GDM1 (cell line): ENCODE data around the gene KITLG.
"Not testable (repeated sequence)": the region's sequence is repeated elsewhere in the genome, so short reads cannot be mapped to it uniquely, and the experiment has no call there.

Source experiments
- DNase-seq: peaks from one replicate; lab custom pipeline; 2025; lab: John Stamatoyannopoulos, UW

KITLG gene

DNA sequence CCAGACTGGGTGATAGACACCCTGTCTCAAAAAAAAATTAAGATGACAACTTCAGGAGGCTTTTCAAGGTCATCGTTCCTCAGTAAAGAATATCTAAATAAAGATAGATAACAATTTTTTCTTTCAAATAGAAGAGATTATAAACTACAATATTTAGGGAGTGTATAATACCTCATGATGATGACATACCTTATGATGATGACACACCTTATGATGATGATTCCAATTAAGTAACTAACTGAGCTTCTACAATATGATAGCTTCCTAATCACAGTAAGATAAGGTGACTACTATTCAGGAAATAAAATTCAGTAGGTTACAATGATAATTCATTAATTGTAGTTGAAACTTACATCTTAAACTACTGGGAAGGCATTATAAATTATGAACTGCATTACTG is 40.4 kb downstream of the KITLG start:
- no peak for DNase-seq

- no peak for DNase-seq
Observed at GRCh38 chr12:88538697-88539096, 41.6 kb downstream of the KITLG start.

GRCh38 chr12:88538250-88538649 is 42.0 kb downstream of the KITLG start:
- no peak for DNase-seq

- DNase-seq = no peak
Observed at GRCh38 chr12:88530868-88531267, 49.4 kb downstream of the KITLG start.

- DNase-seq = no peak
Observed at GRCh38 chr12:88529531-88530488, 50.5 kb downstream of the KITLG start.

- no peak for DNase-seq
Observed at GRCh38 chr12:88522961-88523360, 57.3 kb downstream of the KITLG start.

GRCh38 chr12:88520436-88520820 is 59.8 kb downstream of the KITLG start:
- DNase-seq = no peak

DNA sequence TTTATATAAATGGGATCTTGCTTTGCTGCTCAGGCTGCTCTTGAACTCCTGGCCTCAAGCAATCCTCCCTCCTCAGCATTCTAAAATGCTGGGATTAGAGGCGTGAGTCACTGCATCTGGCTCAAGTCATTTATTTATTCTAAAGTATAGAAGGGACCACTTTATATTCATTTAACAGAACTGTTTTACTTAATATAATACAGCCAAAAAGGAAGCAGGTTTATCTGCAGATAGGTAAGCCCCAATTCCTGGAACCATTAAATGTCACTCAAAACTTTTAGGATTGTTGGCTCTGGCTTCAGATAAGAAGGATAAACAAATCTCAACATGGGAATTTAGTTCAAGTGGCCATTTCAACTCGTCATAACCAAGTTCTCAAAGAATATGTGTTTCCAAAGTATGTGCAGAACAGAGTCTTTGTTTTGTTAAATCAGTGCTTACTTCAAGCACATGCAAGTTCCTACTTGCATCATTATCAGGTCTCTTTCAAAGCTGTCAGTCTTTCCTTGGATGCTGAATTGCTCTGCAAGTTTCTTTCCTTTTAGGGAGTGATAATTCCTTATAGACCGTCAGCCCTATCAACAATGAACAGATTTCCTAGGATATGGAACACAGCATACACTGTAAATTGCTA is 60.4 kb downstream of the KITLG start:
- no peak for DNase-seq

- no peak for DNase-seq
Observed at GRCh38 chr12:88518863-88519403, 61.3 kb downstream of the KITLG start.

DNA sequence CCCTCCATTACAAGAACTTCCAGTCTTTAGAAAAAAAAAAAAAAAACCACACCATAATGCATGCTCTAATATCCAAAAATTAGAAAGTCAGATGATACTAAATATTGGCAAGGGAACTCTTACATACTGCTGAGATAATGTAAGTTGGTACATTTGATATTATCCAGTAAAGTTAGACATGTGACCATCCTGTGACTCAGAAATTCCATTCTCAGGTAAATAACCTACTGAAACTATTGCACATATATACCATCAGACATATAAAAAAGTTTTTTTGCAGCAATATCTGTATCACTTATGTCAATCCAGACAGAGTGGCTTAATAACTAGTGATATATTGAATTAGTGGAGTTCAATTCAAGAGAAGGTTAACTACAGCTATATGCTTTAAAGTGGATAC is 63.5 kb downstream of the KITLG start:
- no peak for DNase-seq

- no peak for DNase-seq
Observed at GRCh38 chr12:88510843-88511242, 69.4 kb downstream of the KITLG start.

DNA sequence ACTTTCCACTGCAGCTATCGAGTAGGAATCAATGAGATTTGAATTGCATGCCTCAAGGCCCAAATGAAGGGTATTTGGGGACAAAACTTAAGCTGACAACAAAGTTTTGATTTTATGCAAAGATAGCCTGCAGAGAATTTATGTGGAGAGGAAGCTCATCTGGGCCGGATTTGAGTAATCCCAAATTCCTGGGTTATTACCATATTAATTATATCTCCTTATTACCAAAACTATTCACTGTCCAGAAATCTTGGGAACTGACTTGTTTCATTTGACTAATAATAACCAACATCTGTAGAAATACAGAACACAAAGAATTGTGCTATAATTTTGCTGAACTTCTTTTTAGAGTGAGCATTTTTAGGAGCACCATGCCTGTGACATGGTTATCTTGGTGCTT is 70.4 kb downstream of the KITLG start:
- no peak for DNase-seq

DNA sequence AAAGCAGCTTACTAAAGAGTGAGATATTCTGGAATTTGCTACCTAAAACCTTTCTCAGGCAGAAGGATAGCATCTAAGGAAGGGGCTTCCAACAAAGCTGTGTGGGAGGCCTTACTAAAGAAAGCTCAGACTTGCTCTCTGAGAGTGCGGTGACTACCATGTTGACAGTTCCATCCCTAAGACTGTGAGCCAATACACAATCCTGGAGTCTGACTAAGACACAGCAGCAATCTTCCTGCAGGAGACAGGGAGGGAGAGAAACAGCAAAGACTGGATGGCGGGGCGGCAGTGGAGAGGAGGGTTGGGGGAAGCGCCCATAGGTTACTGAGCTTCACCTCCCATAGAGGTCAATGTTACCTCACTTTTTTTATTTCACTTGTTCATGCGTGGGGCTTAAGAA is 70.9 kb downstream of the KITLG start:
- DNase-seq = no peak

DNA sequence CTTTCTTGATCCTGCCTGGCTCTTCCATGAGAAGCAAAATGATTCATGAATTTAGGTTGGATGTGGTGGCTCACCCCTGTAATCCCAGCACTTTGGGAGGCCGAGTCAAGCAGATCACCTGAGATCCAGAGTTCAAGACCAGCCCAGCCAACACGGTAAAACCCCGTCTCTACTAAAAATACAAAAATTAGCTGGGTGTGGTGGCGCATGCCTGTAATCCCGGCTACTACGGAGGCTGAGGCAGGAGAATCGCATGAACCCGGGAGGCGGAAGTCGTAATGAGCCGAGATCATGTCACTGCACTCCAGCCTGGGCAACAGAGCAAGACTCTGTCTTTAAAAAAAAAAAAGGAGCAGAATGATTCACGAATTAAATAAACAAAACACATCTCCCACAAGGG is 72.4 kb downstream of the KITLG start:
- not testable (repeated sequence) for DNase-seq

DNA sequence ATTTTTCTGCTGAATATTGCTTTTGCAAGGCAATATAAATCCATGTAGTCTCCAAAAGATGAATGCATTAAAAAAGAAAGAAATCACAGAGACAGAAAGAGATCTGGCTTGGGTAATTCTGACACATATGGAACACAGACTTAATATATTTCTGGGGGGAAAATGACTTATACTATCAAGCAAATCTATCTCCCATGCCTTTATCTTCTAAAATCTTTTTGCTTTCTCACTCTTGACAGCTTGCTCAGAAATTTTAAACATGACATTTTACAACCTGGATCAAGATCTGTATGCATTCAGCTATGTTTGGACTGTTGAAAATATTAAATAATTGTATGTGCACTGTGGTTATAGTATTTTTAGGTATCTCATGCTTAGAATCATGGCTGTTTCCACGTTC is 73.0 kb downstream of the KITLG start:
- DNase-seq = no peak

- DNase-seq = no peak
Observed at GRCh38 chr12:88505696-88506095, 74.6 kb downstream of the KITLG start.

DNA sequence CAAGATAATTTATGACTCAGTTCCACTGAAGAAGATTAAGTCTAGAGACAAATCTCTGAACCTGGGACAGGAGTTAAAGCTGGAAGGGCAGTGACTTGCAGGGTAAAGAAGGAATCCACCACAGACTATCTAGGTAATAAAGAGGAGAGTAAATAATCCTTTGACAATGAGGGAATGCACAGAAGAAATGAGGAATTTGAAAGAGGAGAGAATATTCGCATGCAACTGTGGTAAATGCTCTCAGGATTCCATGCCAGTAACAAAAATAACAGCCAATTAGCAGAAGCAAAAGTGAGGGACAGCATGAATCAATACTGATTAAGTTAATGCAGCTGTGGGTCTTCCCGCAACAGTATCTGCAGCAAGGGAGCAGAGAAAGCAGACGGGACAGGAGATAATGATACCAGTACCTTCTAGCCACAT is 77.0 kb downstream of the KITLG start:
- no peak for DNase-seq

DNA sequence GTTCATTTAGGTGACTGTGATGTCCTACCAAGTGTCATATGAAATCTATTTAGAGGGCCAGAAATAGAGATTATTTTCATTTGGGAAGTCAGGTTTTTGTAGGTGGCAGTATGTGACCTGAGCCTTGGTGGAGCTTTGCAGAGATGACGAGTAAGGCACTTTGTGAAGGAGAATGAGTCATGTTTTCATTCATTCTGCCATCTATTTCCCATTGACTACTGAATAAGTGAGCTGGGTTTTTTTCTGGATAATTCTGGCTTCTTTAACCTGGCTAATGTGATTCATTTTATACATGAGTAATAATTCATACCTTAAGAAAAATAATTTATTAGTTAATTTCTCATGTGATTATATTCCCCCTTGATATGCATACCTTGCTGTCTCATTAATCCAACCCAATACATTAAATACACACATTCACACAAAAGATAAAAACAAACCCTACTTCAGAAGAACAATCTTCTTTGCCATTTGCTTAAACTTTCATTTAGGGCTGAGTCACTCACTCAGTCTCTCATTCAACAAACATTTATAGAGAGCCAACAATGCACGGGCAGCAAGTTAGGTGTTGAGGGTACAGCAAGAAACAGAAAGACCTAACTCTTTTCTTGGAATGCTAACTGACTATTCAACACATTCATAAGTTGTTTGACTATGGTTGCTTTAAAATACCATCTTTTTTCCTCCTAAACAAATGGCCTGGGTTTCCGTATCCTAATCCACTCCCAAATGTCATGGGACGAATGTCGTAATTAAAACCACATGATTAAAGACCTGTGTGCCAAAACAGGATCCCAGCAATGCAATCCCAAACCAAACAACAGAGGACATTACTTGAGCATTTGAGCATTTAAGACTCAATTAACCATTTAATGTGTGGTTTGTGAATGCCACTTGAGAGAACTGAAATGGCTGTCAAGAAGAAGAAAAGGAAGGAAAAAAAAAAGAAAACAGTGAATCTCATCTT is 78.0 kb downstream of the KITLG start:
- DNase-seq = no peak

GRCh38 chr12:88496891-88497371 is 83.3 kb downstream of the KITLG start:
- DNase-seq = no peak

GRCh38 chr12:88496429-88496828 is 83.8 kb downstream of the KITLG start:
- DNase-seq = no peak

DNA sequence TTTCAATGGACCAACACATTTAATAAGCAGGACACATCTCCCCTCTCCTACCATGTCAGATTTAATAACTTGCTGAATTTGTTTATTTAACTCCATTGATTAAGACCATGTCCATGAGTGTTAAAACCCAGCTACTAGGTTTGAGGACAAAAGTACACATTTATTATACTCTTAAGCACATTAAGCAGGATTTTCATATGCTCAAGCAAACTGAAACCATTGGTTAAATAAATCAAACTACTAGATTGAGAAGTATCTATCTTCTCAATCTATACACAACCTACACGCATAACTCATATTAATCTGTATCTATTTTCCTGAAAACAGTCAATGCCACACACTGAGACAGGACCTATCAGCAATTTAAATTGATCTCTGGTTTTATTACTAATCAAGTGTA is 85.2 kb downstream of the KITLG start:
- DNase-seq = no peak

GRCh38 chr12:88494520-88494919 is 85.8 kb downstream of the KITLG start:
- no peak for DNase-seq
